OCI-LY3 (cell line): ENCODE measurements around the gene GFRA4.

Source experiments
- H2AFZ ChIP-seq: fragments of 200-600, 300-600 bp; shearing (Covaris generic); 2 replicates; pipeline ENCODE4 v1.6.0; 2014; ENCODE audit warnings: antibody characterized with exemption, low read depth, low read length
- H3K27ac ChIP-seq: fragments of 200-600, 300-600 bp; sonication (generic); 2 replicates; pipeline ENCODE4 v1.5.1; 2014; ENCODE audit warnings: mild to moderate bottlenecking, low read length, moderate library complexity, mixed read lengths
- H3K27me3 ChIP-seq: fragments of 200-600, 300-600 bp; sonication (generic); 2 replicates; pipeline ENCODE4 v1.6.1; 2014; ENCODE audit warnings: low read depth, low read length, mixed read lengths
- H3K36me3 ChIP-seq: fragments of 200-600, 300-600 bp; sonication (generic); replicated peaks from 2 replicates; pipeline ENCODE3; 2014; ENCODE audit warnings: low read depth, low read length, mixed read lengths
- H3K4me1 ChIP-seq: fragments of 300-600, 200-600 bp; sonication (generic); 2 replicates; pipeline ENCODE4 v1.6.1; 2014; ENCODE audit warnings: low read length, mixed read lengths
- H3K4me2 ChIP-seq: fragments of 200-600, 300-600 bp; sonication (generic); 2 replicates; pipeline ENCODE4 v1.6.1; 2014; ENCODE audit warnings: low read length, mixed read lengths
- H3K4me3 ChIP-seq: fragments of 300-600, 200-600 bp; sonication (generic); 2 replicates; pipeline ENCODE4 v1.5.1; 2014; ENCODE audit warnings: antibody characterized with exemption, mild to moderate bottlenecking, low read length, moderate library complexity
- H3K79me2 ChIP-seq: fragments of 300-600, 200-600 bp; shearing (Covaris generic); 2 replicates; pipeline ENCODE4 v1.6.1; 2014; ENCODE audit warnings: mild to moderate bottlenecking, low read length, mixed read lengths
- H3K9ac ChIP-seq: fragments of 300-600, 200-600 bp; shearing (Covaris generic); 2 replicates; pipeline ENCODE4 v1.6.0; 2014; ENCODE audit warnings: mild to moderate bottlenecking, low read length, moderate library complexity
- H3K9me3 ChIP-seq: fragments of 200-600, 300-600 bp; shearing (Covaris generic); 2 replicates; pipeline ENCODE4 v1.6.1; 2014; ENCODE audit warnings: low read length, mixed read lengths; ENCODE audit not compliant: insufficient read depth
- H4K20me1 ChIP-seq: fragments of 200-600, 300-600 bp; sonication (generic); 2 replicates; pipeline ENCODE4 v1.6.1; 2016; ENCODE audit warnings: low read length, mixed read lengths; ENCODE audit not compliant: insufficient read depth
- EZH2phosphoT487 ChIP-seq: fragments of 200-600 bp; shearing (Covaris generic); IDR thresholded peaks from 2 replicates; pipeline ENCODE4 v1.6.1; 2018; ENCODE audit warnings: antibody characterized with exemption, mixed run types, low read depth
- TF ChIP-seq, protein P1 (sequence below): fragments of 200-600, 300-600 bp; sonication (generic); IDR thresholded peaks from 2 replicates; pipeline ENCODE4 v1.5.1; 2014; ENCODE audit warnings: antibody characterized with exemption, low read length, low read depth

The GFRA4 gene

DNA sequence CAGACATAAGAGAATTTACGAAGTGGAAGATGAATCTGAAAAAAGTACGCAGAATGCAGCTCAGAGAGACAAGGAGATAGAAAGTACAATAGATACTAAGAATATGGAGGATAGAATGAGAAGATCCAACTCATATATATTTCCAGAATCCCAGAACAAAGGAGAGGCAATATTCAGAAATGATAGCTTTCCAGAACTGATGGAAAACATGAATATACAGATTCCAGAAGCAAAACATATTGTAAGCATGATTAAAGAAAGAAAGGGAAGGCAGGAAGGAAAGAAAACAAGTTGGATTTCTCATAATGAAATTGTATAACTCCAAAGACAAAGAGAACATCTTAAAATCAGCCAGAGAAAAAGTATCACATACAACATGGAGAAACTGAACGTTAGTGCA lies 22.9 kb downstream of the GFRA4 start:
- no peak overlapping the region for H3K4me3 ChIP-seq
- no peak overlapping the region for H3K4me2 ChIP-seq
- H3K79me2 ChIP-seq, result no peaks in the 10 kb centered on the region
- no peak for TF ChIP-seq EZH2phosphoT487
- TF ChIP-seq, protein P1, sequence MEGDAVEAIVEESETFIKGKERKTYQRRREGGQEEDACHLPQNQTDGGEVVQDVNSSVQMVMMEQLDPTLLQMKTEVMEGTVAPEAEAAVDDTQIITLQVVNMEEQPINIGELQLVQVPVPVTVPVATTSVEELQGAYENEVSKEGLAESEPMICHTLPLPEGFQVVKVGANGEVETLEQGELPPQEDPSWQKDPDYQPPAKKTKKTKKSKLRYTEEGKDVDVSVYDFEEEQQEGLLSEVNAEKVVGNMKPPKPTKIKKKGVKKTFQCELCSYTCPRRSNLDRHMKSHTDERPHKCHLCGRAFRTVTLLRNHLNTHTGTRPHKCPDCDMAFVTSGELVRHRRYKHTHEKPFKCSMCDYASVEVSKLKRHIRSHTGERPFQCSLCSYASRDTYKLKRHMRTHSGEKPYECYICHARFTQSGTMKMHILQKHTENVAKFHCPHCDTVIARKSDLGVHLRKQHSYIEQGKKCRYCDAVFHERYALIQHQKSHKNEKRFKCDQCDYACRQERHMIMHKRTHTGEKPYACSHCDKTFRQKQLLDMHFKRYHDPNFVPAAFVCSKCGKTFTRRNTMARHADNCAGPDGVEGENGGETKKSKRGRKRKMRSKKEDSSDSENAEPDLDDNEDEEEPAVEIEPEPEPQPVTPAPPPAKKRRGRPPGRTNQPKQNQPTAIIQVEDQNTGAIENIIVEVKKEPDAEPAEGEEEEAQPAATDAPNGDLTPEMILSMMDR, result no peak
- no peaks in the 10 kb centered on the region for H4K20me1 ChIP-seq
- no peaks in the 10 kb centered on the region for H3K4me1 ChIP-seq
- no peak overlapping the region for H2AFZ ChIP-seq
- H3K27ac ChIP-seq, result no peak overlapping the region
- peaks cover 19% of the 10 kb centered on the region for H3K36me3 ChIP-seq
- H3K9ac ChIP-seq, result no peak overlapping the region
- no peaks in the 10 kb centered on the region for H3K27me3 ChIP-seq
- H3K9me3 ChIP-seq, result peaks cover 7% of the 10 kb centered on the region; the same call in 1 of the 2 replicates

DNA sequence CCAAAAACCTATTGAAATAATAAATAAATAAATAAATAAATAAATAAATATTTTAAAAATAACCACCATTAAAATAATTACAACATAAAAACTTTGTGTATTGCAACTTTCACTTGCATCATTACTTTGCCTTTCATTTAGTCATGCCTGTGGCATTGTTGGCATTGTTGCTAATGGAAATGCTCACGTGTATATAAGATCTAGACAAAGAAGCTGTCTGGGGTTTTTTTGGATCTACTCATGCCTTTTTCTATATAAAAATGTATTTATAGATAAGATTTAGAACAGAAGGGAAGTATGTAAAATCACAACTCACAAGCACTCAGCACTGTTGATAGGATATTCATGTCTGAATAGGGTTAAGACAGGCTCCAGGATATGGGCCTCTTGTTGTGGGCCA lies 27.9 kb downstream of the GFRA4 start:
- Histone ChIP-seq H3K9ac (no peak overlapping the region), H2AFZ (no peak overlapping the region), H3K4me2 (no peak overlapping the region), H3K36me3 (peaks cover 8% of the 10 kb centered on the region), H3K4me3 (no peak overlapping the region), H3K4me1 (no peaks in the 10 kb centered on the region), H3K27me3 (no peaks in the 10 kb centered on the region), H4K20me1 (no peaks in the 10 kb centered on the region), H3K79me2 (no peaks in the 10 kb centered on the region), H3K9me3 (peaks cover 3% of the 10 kb centered on the region; the same call in 1 of the 2 replicates), H3K27ac (no peak overlapping the region)
- TF ChIP-seq, protein P1, result no peak
- TF ChIP-seq EZH2phosphoT487, result no peak

DNA sequence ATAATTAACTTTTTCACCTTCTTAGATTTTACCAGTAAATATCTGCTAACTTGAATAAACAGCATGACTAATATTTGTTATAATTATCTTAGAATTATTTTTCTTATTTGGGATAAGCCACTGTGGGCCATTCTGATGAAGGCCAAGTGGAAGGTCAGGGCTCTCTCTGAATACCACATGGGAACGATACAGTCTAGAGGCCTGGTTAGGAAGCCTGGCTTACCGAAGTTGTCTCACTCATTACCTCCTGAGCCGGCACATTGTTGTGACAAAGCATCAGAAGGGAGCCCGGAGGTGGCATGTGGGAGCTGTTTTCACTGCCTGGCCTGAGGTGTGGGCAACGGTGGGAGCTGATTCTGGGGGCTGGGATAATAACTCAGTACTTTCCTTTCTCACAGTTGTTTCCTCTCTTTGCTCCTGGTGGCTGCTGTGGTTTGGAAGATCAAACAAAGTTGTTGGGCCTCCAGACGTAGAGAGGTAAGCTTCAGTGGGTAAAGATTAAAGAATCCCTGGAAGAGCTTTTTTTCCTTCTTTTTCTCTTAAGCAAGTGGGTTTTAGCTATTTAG lies 29.2 kb downstream of the GFRA4 start:
- Histone ChIP-seq H4K20me1 (no peaks in the 10 kb centered on the region), H3K9me3 (no peaks in the 10 kb centered on the region), H3K36me3 (no peaks in the 10 kb centered on the region), H3K4me3 (no peak overlapping the region), H3K79me2 (no peaks in the 10 kb centered on the region), H3K4me2 (no peak overlapping the region), H3K27me3 (no peaks in the 10 kb centered on the region), H3K27ac (no peak overlapping the region), H2AFZ (no peak overlapping the region), H3K9ac (no peak overlapping the region), H3K4me1 (no peaks in the 10 kb centered on the region)
- TF ChIP-seq, protein P1, result no peak
- TF ChIP-seq EZH2phosphoT487, result no peak

DNA sequence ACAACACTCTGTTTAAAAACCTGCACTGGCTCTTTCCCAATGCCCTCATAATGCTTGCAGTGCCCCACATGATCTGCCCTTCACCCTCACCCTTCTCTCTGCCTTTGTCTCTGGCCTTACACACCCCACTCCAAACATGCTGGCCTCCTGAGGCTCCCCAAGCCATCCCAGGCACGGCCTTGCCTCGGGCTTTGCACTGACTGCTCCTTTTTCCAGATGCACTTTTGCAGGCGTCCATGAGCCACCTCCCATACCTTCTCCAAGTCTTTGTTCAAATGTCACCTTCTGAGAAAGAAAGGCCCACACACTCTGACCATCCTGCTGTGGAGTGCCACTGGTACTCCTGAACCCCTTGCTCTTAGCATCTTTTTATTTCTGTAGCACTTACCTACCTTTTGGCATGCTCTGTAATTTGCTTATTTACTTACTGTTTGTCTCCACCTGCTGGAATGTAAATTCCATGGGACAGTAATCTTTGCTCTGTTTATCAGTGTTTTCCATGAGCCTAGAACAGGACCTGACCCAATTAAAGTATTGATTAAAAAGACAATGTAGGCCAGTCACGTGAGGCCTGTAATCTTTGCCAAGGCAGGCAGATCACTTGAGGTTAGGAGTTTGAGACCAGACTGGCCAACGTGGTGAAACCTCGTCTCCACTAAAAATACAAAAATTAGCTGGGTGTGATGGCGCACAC lies 30.7 kb downstream of the GFRA4 start:
- no peaks in the 10 kb centered on the region for H3K79me2 ChIP-seq
- H3K4me3 ChIP-seq, result no peak overlapping the region
- H3K9me3 ChIP-seq, result no peaks in the 10 kb centered on the region
- no peaks in the 10 kb centered on the region for H3K27me3 ChIP-seq
- TF ChIP-seq, protein P1, result peak; percentile 24
- TF ChIP-seq EZH2phosphoT487, result no peak
- H4K20me1 ChIP-seq, result no peaks in the 10 kb centered on the region
- H3K27ac ChIP-seq, result no peak overlapping the region
- no peak overlapping the region for H3K4me2 ChIP-seq
- H3K36me3 ChIP-seq, result no peaks in the 10 kb centered on the region
- H3K4me1 ChIP-seq, result no peaks in the 10 kb centered on the region
- H3K9ac ChIP-seq, result no peak overlapping the region
- H2AFZ ChIP-seq, result no peak overlapping the region
